HG03025 (cell line): ENCODE measurements around the gene CDRT4.
"Not testable (repeated sequence)": the region's sequence is repeated elsewhere in the genome, so short reads cannot be mapped to it uniquely, and the experiment has no call there.

Source experiments
- ATAC-seq: cut with Tn5 transposase; IDR thresholded peaks from one replicate; pipeline ENCODE4 v1.9.1; 2021; ENCODE audit warnings: mild to moderate bottlenecking, moderate library complexity; ENCODE audit not compliant: unreplicated experiment, low FRiP score

Gene CDRT4

GRCh38 chr17:15467592-15467991 lies at the start of gene CDRT4:
TSS of gene CDRT4 (minus strand) at chr17:15467621. CDS start at chr17:15440238, 27,383 bp downstream.
- no peak for ATAC-seq

GRCh38 chr17:15516150-15516549 lies 48.7 kb upstream of the CDRT4 start:
- ATAC-seq: no peak

- ATAC-seq: no peak
Observed at GRCh38 chr17:15514469-15514868, 47.0 kb upstream of the CDRT4 start.

GRCh38 chr17:15513856-15514459 lies 46.5 kb upstream of the CDRT4 start:
- no peak for ATAC-seq

GRCh38 chr17:15513058-15513791 lies 45.8 kb upstream of the CDRT4 start:
- no peak for ATAC-seq

- ATAC-seq: no peak
Observed at GRCh38 chr17:15512071-15512709, 44.8 kb upstream of the CDRT4 start.

- no peak for ATAC-seq
Observed at GRCh38 chr17:15511142-15511541, 43.7 kb upstream of the CDRT4 start.

GRCh38 chr17:15510361-15510760 lies 42.9 kb upstream of the CDRT4 start:
- ATAC-seq: no peak

GRCh38 chr17:15509095-15509494 lies 41.7 kb upstream of the CDRT4 start:
- ATAC-seq: no peak

GRCh38 chr17:15508466-15508865 lies 41.0 kb upstream of the CDRT4 start:
- ATAC-seq: no peak

- no peak for ATAC-seq
Observed at GRCh38 chr17:15507896-15508295, 40.5 kb upstream of the CDRT4 start.

- no peak for ATAC-seq
Observed at GRCh38 chr17:15507001-15507400, 39.6 kb upstream of the CDRT4 start.

GRCh38 chr17:15505708-15506107 lies 38.3 kb upstream of the CDRT4 start:
- ATAC-seq: not testable (repeated sequence)

GRCh38 chr17:15503731-15504130 lies 36.3 kb upstream of the CDRT4 start:
- no peak for ATAC-seq

- ATAC-seq: peak; percentile 86
Observed at GRCh38 chr17:15502369-15503112, 35.1 kb upstream of the CDRT4 start.

GRCh38 chr17:15501793-15502192 lies 34.4 kb upstream of the CDRT4 start:
- ATAC-seq: no peak

GRCh38 chr17:15501282-15501681 lies 33.9 kb upstream of the CDRT4 start:
- no peak for ATAC-seq

GRCh38 chr17:15498107-15498506 lies 30.7 kb upstream of the CDRT4 start:
- ATAC-seq: no peak

- no peak for ATAC-seq
Observed at GRCh38 chr17:15496735-15497670, 29.6 kb upstream of the CDRT4 start.

- no peak for ATAC-seq
Observed at GRCh38 chr17:15494821-15495220, 27.4 kb upstream of the CDRT4 start.
